Endothelial cell of umbilical vein (primary cell): ENCODE data around the gene ATP6V1G2. TPM values are rescaled to one million over a fixed set of nuclear protein-coding genes. Genes with fewer than 3 reads are reported as not detected.
"Not testable (repeated sequence)": the region's sequence is repeated elsewhere in the genome, so short reads cannot be mapped to it uniquely, and the experiment has no call there.

Experiments used
- BruUV-seq: library from RNA; stranded (reverse); fragments of 400-500 nt; replicated peaks from 2 replicates; lab custom pipeline; 2021; lab: Mats Ljungman, UMichigan
- CTCF ChIA-PET: fragments of 300-600, 350-600 bp; sonication (Branson Sonifier 250); formaldehyde crosslinking; loops from one replicate; lab custom pipeline; 2021; ENCODE audit warnings: antibody characterized with exemption, inconsistent platforms; lab: Charles Lee
- POLR2A ChIA-PET: fragments of 300-600, 350-600 bp; sonication (Branson Sonifier 250); formaldehyde crosslinking; loops from one replicate; lab custom pipeline; 2021; ENCODE audit warnings: antibody characterized with exemption, inconsistent platforms; lab: Charles Lee
- DNase-seq: peaks from one replicate; pipeline ENCODE4 v3.0.0-alpha.2; 2011; ENCODE audit warnings: low read depth, low spot score
- FAIRE-seq: peaks from 2 replicates; lab custom pipeline; 2011; peaks lifted over from hg19 to GRCh38; lab: Jason Lieb, UNC
- H2AFZ ChIP-seq: 2 replicates; pipeline ENCODE4 v1.6.0; 2012; ENCODE audit warnings: low read depth, low read length, control low read depth, inconsistent platforms
- H3K27ac ChIP-seq: 2 replicates; pipeline ENCODE4 v1.5.1; 2011; ENCODE audit warnings: low read depth, mild to moderate bottlenecking, control low read depth, low read length, moderate library complexity; ENCODE audit not compliant: insufficient read depth
- H3K27me3 ChIP-seq, 2 experiments: 2 replicates each; pipeline versions ENCODE4 v1.6.0 to v1.6.1; 2011; ENCODE audit warnings: low read length in 2 of 2, mixed read lengths in 1 of 2; ENCODE audit not compliant: control insufficient read depth in 2 of 2, insufficient read depth in 2 of 2
- H3K36me3 ChIP-seq, 2 experiments: 2 replicates in 1 of 2; 3 replicates in 1 of 2; pipeline ENCODE4 v1.5.1; 2011; ENCODE audit warnings: low read length in 2 of 2, mild to moderate bottlenecking in 1 of 2, moderate library complexity in 1 of 2; ENCODE audit not compliant: control insufficient read depth in 2 of 2, insufficient read depth in 2 of 2; ENCODE audit errors: extremely low read depth in 1 of 2
- H3K4me1 ChIP-seq: 3 replicates; pipeline ENCODE4 v1.5.1; 2011; ENCODE audit warnings: mild to moderate bottlenecking, low read length; ENCODE audit not compliant: control insufficient read depth, insufficient read depth; ENCODE audit errors: extremely low read depth
- H3K4me2 ChIP-seq: 2 replicates; pipeline ENCODE4 v1.6.1; 2011; ENCODE audit warnings: low read length, control low read depth, mixed read lengths; ENCODE audit not compliant: insufficient read depth
- H3K4me3 ChIP-seq, 3 experiments: fragments of 200-600 bp in 1 of 3; sonication (generic), shearing (Covaris generic) in 1 of 3; replicated peaks in 1 of 3; 2 replicates each; pipeline ENCODE4 v1.5.1; 2011 to 2016; ENCODE audit warnings: control low read depth in 3 of 3, low read length in 3 of 3, mild to moderate bottlenecking in 2 of 3, inconsistent platforms in 1 of 3, low read depth in 1 of 3, moderate library complexity in 1 of 3; ENCODE audit not compliant: insufficient read depth in 1 of 3
- H3K79me2 ChIP-seq: 2 replicates; pipeline ENCODE4 v1.6.0; 2012; ENCODE audit warnings: low read length, inconsistent platforms; ENCODE audit not compliant: control insufficient read depth, insufficient read depth
- H3K9ac ChIP-seq: replicated peaks from 2 replicates; pipeline ENCODE3; 2011; ENCODE audit warnings: low read length, control low read depth; ENCODE audit not compliant: insufficient read depth; ENCODE audit errors: extremely low read depth
- H3K9me1 ChIP-seq: replicated peaks from 3 replicates; pipeline ENCODE4 v1.6.0; 2011; ENCODE audit warnings: mild to moderate bottlenecking, low read length; ENCODE audit not compliant: control insufficient read depth, insufficient read depth; ENCODE audit errors: extremely low read depth
- H3K9me3 ChIP-seq: replicated peaks from 2 replicates; pipeline ENCODE4 v1.5.1; 2012; ENCODE audit warnings: low read length, inconsistent platforms; ENCODE audit not compliant: control insufficient read depth, insufficient read depth
- H4K20me1 ChIP-seq: replicated peaks from 2 replicates; pipeline ENCODE3; 2011; ENCODE audit warnings: mild to moderate bottlenecking, low read length; ENCODE audit not compliant: control insufficient read depth, insufficient read depth; ENCODE audit errors: extremely low read depth
- CTCF ChIP-seq, 2 donors: IDR thresholded peaks; 1 replicate in 1 of 2; 2 replicates in 1 of 2; pipeline ENCODE4 v1.5.1; 2011; ENCODE audit warnings: low read length in 2 of 2, mild to moderate bottlenecking in 2 of 2, moderate library complexity in 2 of 2, control low read depth in 1 of 2, inconsistent platforms in 1 of 2, low read depth in 1 of 2; ENCODE audit not compliant: insufficient read depth in 1 of 2; ENCODE audit errors: extremely low read depth in 1 of 2
- EZH2 ChIP-seq: IDR thresholded peaks from 2 replicates; pipeline ENCODE4 v1.6.1; 2012; ENCODE audit warnings: borderline replicate concordance, low read depth, mild to moderate bottlenecking, moderate library complexity, low read length, inconsistent platforms; ENCODE audit not compliant: severe bottlenecking
- FOS ChIP-seq: IDR thresholded peaks from 2 replicates; pipeline ENCODE4 v1.6.1; 2011; ENCODE audit warnings: mild to moderate bottlenecking, low read length, moderate library complexity, borderline replicate concordance; ENCODE audit not compliant: insufficient read depth
- GATA2 ChIP-seq: IDR thresholded peaks from 2 replicates; pipeline ENCODE4 v1.7.0; 2011; ENCODE audit warnings: low read depth, mild to moderate bottlenecking, moderate library complexity, mixed read lengths, low read length; ENCODE audit not compliant: insufficient read length, insufficient read depth
- JUN ChIP-seq: IDR thresholded peaks from 2 replicates; pipeline ENCODE4 v1.6.1; 2011; ENCODE audit warnings: borderline replicate concordance, low read depth; ENCODE audit not compliant: insufficient read length, insufficient read depth
- MAX ChIP-seq: IDR thresholded peaks from 2 replicates; pipeline ENCODE4 v1.6.1; 2011; ENCODE audit not compliant: insufficient read depth, insufficient read length
- MYC ChIP-seq: IDR thresholded peaks from one replicate; pipeline ENCODE4 v1.6.1; 2011; ENCODE audit warnings: mild to moderate bottlenecking, low read depth, low read length
- POLR2A ChIP-seq: IDR thresholded peaks from 2 replicates; pipeline ENCODE4 v1.6.1; 2012; ENCODE audit warnings: low read depth, mild to moderate bottlenecking, control low read depth, low read length
- POLR2AphosphoS5 ChIP-seq: IDR thresholded peaks from 2 replicates; pipeline ENCODE4 v1.6.1; 2012; ENCODE audit warnings: low read depth, mild to moderate bottlenecking, control low read depth, low read length, moderate library complexity; ENCODE audit not compliant: insufficient read depth
- dilution Hi-C: fragments of 300-500 bp; cut with MboI; formaldehyde crosslinking; loops from one replicate; pipeline ENCODE4 v1.15.0; 2019; ENCODE audit warnings: low sequenced_read_pairs; ENCODE audit not compliant: extremely low pct_ligation_motif_present
- intact Hi-C: fragments of 100-400 bp; cut with micrococcal nuclease; formaldehyde crosslinking; loops from one replicate; pipeline ENCODE4 v1.10.0; 2022
- polyA plus RNA-seq, 4 experiments: library from polyadenylated mRNA; depleted of rRNA in 3 of 4; stranded (reverse) in 3 of 4; unstranded in 1 of 4; fragments of >200 nt; gene quantifications; 2 replicates each; pipeline versions ENCODE4 v1.2.1 to v1.2.3, GENCODE V29; 2011 to 2012; ENCODE audit warnings: missing spikeins in 1 of 4
- total RNA-seq: library from RNA; stranded (reverse); gene quantifications from 2 replicates; pipeline ENCODE4 v1.2.3, GENCODE V29; 2021

The ATP6V1G2 gene
- total and polyA plus RNA-seq, 2 donors (not counting 3 experiments of a cell fraction or from before 2014, with no cell fraction given) = 0.70 to 0.84 TPM

GRCh38 chr6:31551371-31551770, 5.0 kb upstream of the ATP6V1G2 start:
- ChIA-PET CTCF (interaction anchor here (0.7 to 31.0 kb wide), 23 partner anchors 9 to 401 kb away, joined by 3 to 1517 read pairs (median 7); partner anchors contain the start of genes BAG6, DDX39B, LST1 and LTB), POLR2A (interaction anchor here (0.6 to 2.5 kb wide), 4 partner anchors 10 to 46 kb away, joined by 3 to 22 read pairs (median 4); partner anchors contain the start of gene DDX39B)
- H3K36me3 ChIP-seq, H3K4me2 ChIP-seq, dilution Hi-C loops, H4K20me1 ChIP-seq, H3K79me2 ChIP-seq, H3K9ac ChIP-seq, BruUV-seq, H3K4me3 ChIP-seq, H3K27ac ChIP-seq, H3K9me3 ChIP-seq, H3K27me3 ChIP-seq, H2AFZ ChIP-seq, H3K9me1 ChIP-seq: not testable (repeated sequence)
- intact Hi-C loops = loop anchor here (1.0 kb wide), 3 partner anchors 9 to 47 kb away; no protein-coding TSS in a partner anchor
- FAIRE-seq (peak; percentile 84), DNase-seq (peak; percentile 83)
- peaks cover 16% of the 10 kb centered on the region for H3K4me1 ChIP-seq
- peak; percentile 70 to 74 for TF ChIP-seq CTCF (IDR thresholded peaks at IDR 0.05; ENCODE audit: extremely low read depth in 1 of 2, insufficient read depth in 1 of 2, low read depth in 1 of 2, low read length in 2 of 2)

- H3K4me2 ChIP-seq = peak overlapping the region; percentile 87
- ChIA-PET POLR2A (interaction anchor here (0.6 to 1.2 kb wide), 3 partner anchors 32 to 58 kb away, joined by 3 to 6 read pairs (median 3); no protein-coding TSS in a partner anchor), CTCF (interaction anchor here (0.7 to 31.0 kb wide), 5 partner anchors 11 to 112 kb away, joined by 3 to 1517 read pairs (median 5); partner anchors contain the start of genes C6orf47, LST1, LTB and NCR3)
- no peaks in the 10 kb centered on the region for H3K27me3 ChIP-seq
- H2AFZ ChIP-seq = no peak overlapping the region
- H4K20me1 ChIP-seq = no peaks in the 10 kb centered on the region
- H3K4me3 ChIP-seq = no peak overlapping the region
- no peaks in the 10 kb centered on the region for H3K9me1 ChIP-seq
- dilution Hi-C loops (no loop called here), intact Hi-C loops (loop anchor here (5.0 to 10.0 kb wide), 3 partner anchors 146 to 224 kb away; partner anchors contain the start of genes CLIC1 and MICA)
- FAIRE-seq = no peak
- TF ChIP-seq GATA2 = no peak
- no peak for TF ChIP-seq EZH2
- no peak for TF ChIP-seq POLR2A
- no peak for TF ChIP-seq MYC
- no peak for TF ChIP-seq MAX
- TF ChIP-seq POLR2AphosphoS5 = no peak
- TF ChIP-seq CTCF (IDR thresholded peaks at IDR 0.05; ENCODE audit: extremely low read depth in 1 of 2, insufficient read depth in 1 of 2, low read depth in 1 of 2, low read length in 2 of 2) = no peak
- TF ChIP-seq JUN = no peak
- no peak for TF ChIP-seq FOS
- no TSS peak for BruUV-seq
- H3K27ac ChIP-seq = no peak overlapping the region
- H3K4me1 ChIP-seq = peaks cover 14% of the 10 kb centered on the region
- no peak for DNase-seq
- peaks cover 7% of the 10 kb centered on the region for H3K79me2 ChIP-seq
- H3K9me3 ChIP-seq = no peaks in the 10 kb centered on the region
- no peak overlapping the region for H3K9ac ChIP-seq
- no peaks in the 10 kb centered on the region for H3K36me3 ChIP-seq
These were observed 2.1 kb upstream of the ATP6V1G2 start for GRCh38 chr6:31548544-31548873.
